DOHH2 (cell line): ENCODE results near the gene CDK5RAP3.

Source experiments
- H3F3A ChIP-seq: fragments of 200-600 bp; sonication (generic), shearing (Covaris generic); 2 replicates; pipeline ENCODE4 v1.6.0; 2016; ENCODE audit warnings: antibody characterized with exemption, mild to moderate bottlenecking; ENCODE audit not compliant: control insufficient read depth, insufficient read depth
- H3K27ac ChIP-seq: fragments of 200-600 bp; sonication (generic); 2 replicates; pipeline ENCODE4 v1.5.1; 2014; ENCODE audit warnings: low read depth, mild to moderate bottlenecking, low read length, moderate library complexity
- H3K27me3 ChIP-seq: fragments of 200-600 bp; sonication (generic); 2 replicates; pipeline ENCODE4 v1.6.1; 2014; ENCODE audit warnings: mild to moderate bottlenecking, low read length, mixed read lengths; ENCODE audit not compliant: control insufficient read depth
- H3K36me3 ChIP-seq: fragments of 200-600 bp; sonication (generic); 2 replicates; pipeline ENCODE4 v1.6.1; 2014; ENCODE audit warnings: mild to moderate bottlenecking, low read length, moderate library complexity, mixed read lengths; ENCODE audit not compliant: control insufficient read depth
- H3K4me1 ChIP-seq: fragments of 200-600 bp; sonication (generic); 2 replicates; pipeline ENCODE4 v1.6.1; 2014; ENCODE audit warnings: mild to moderate bottlenecking, low read length, mixed read lengths; ENCODE audit not compliant: control insufficient read depth
- H3K4me2 ChIP-seq: fragments of 200-600 bp; sonication (generic); 2 replicates; pipeline ENCODE4 v1.6.0; 2014; ENCODE audit warnings: mild to moderate bottlenecking, low read length, moderate library complexity
- H3K4me3 ChIP-seq: fragments of 200-600 bp; sonication (generic); 2 replicates; pipeline ENCODE4 v1.5.1; 2014; ENCODE audit warnings: mild to moderate bottlenecking, low read length, mixed read lengths
- H3K79me2 ChIP-seq: fragments of 200-600 bp; sonication (generic); 2 replicates; pipeline ENCODE4 v1.6.1; 2014; ENCODE audit warnings: mild to moderate bottlenecking, low read length, mixed read lengths; ENCODE audit not compliant: control insufficient read depth
- H3K9me2 ChIP-seq: fragments of 200-600 bp; sonication (generic); replicated peaks from 2 replicates; pipeline ENCODE4 v1.6.1; 2014; ENCODE audit warnings: mild to moderate bottlenecking, low read length, mixed read lengths; ENCODE audit not compliant: control insufficient read depth
- H3K9me3 ChIP-seq: fragments of 200-600 bp; sonication (generic); 2 replicates; pipeline ENCODE4 v1.6.1; 2014; ENCODE audit warnings: antibody characterized with exemption, low read length, mixed read lengths; ENCODE audit not compliant: control insufficient read depth, insufficient read depth
- H4K20me1 ChIP-seq: fragments of 200-600 bp; sonication (generic); 2 replicates; pipeline ENCODE4 v1.6.0; 2014; ENCODE audit warnings: low read depth, mild to moderate bottlenecking, antibody characterized with exemption, low read length, moderate library complexity; ENCODE audit not compliant: control insufficient read depth, insufficient read depth
- CTCF ChIP-seq: fragments of 200-600 bp; sonication (generic); IDR thresholded peaks from one replicate; pipeline ENCODE4 v1.5.1; 2014; ENCODE audit warnings: antibody characterized with exemption, mild to moderate bottlenecking, low read depth, low read length; ENCODE audit not compliant: poor library complexity, severe bottlenecking
- EZH2phosphoT487 ChIP-seq: fragments of 200-600 bp; sonication (generic); IDR thresholded peaks from 2 replicates; pipeline ENCODE4 v1.6.1; 2017; ENCODE audit warnings: borderline replicate concordance, mild to moderate bottlenecking, antibody characterized with exemption, low read length, moderate library complexity, mixed read lengths

The CDK5RAP3 gene

GRCh38 chr17:47973541-47973940 is 2.6 kb downstream of the CDK5RAP3 start:
- peaks cover 52% of the 10 kb centered on the region for H3K36me3 ChIP-seq
- H3K79me2 ChIP-seq: peaks cover 22% of the 10 kb centered on the region
- 0 out of 2 replicates have a peak, but pooled peaks cover 1% of the 10 kb centered on the region for H4K20me1 ChIP-seq
- H3K4me1 ChIP-seq: peaks cover 28% of the 10 kb centered on the region
- H3K9me2 ChIP-seq: no peaks in the 10 kb centered on the region
- no peak overlapping the region for H3K4me2 ChIP-seq
- no peaks in the 10 kb centered on the region for H3K27me3 ChIP-seq
- no peaks in the 10 kb centered on the region for H3K9me3 ChIP-seq
- TF ChIP-seq CTCF (no peak), EZH2phosphoT487 (no peak)
- H3K4me3 ChIP-seq: no peak overlapping the region
- H3F3A ChIP-seq: no peaks in the 10 kb centered on the region; the same call in 1 of the 2 replicates
- H3K27ac ChIP-seq: no peak overlapping the region

- no peak for TF ChIP-seq CTCF
- TF ChIP-seq EZH2phosphoT487: no peak
- peaks cover 24% of the 10 kb centered on the region for H3K4me1 ChIP-seq
- peaks cover 70% of the 10 kb centered on the region for H3K36me3 ChIP-seq
- H3K9me2 ChIP-seq: no peaks in the 10 kb centered on the region
- no peaks in the 10 kb centered on the region; the same call in 1 of the 2 replicates for H3F3A ChIP-seq
- H3K4me3 ChIP-seq: no peak overlapping the region
- H3K4me2 ChIP-seq: no peak overlapping the region
- H3K9me3 ChIP-seq: no peaks in the 10 kb centered on the region
- no peaks in the 10 kb centered on the region for H3K27me3 ChIP-seq
- peaks cover 22% of the 10 kb centered on the region for H3K79me2 ChIP-seq
- no peak overlapping the region for H3K27ac ChIP-seq
- 0 out of 2 replicates have a peak, but pooled peaks cover 4% of the 10 kb centered on the region for H4K20me1 ChIP-seq
These were observed 4.4 kb downstream of the CDK5RAP3 start for GRCh38 chr17:47975189-47975822.

- no peak for TF ChIP-seq EZH2phosphoT487
- TF ChIP-seq CTCF: no peak
- Histone ChIP-seq H3K4me3 (no peak overlapping the region), H3K4me1 (peaks cover 21% of the 10 kb centered on the region), H3K9me2 (no peaks in the 10 kb centered on the region), H3K36me3 (peaks cover 75% of the 10 kb centered on the region), H4K20me1 (0 out of 2 replicates have a peak, but pooled peaks cover 4% of the 10 kb centered on the region), H3K79me2 (peaks cover 22% of the 10 kb centered on the region), H3F3A (no peaks in the 10 kb centered on the region; the same call in 1 of the 2 replicates), H3K27me3 (no peaks in the 10 kb centered on the region), H3K9me3 (no peaks in the 10 kb centered on the region), H3K4me2 (no peak overlapping the region), H3K27ac (no peak overlapping the region)
These were observed 4.9 kb downstream of the CDK5RAP3 start for GRCh38 chr17:47975823-47976205.
